Hematopoietic multipotent progenitor cell treated with erythropoietin and hydrocortisone succinate and interleukin-3 and kit ligand, for 17 days (in vitro differentiated cells): ENCODE data around the gene A1CF.
"Not testable (repeated sequence)": the region's sequence is repeated elsewhere in the genome, so short reads cannot be mapped to it uniquely, and the experiment has no call there.

Experiments
- DNase-seq: peaks from one replicate; pipeline ENCODE4 v3.0.0-alpha.2; 2015; ENCODE audit warnings: low spot score

The A1CF gene

GRCh38 chr10:50885097-50885859 lies at the start of gene A1CF:
Gene A1CF, minus strand, starts transcription at chr10:50885627. Its CDS starts 25,687 bp downstream, at chr10:50859940.
- no peak for DNase-seq

- DNase-seq = no peak
These were observed 46.6 kb upstream of the A1CF start for GRCh38 chr10:50931948-50932431.

- DNase-seq = no peak
These were observed 44.2 kb upstream of the A1CF start for GRCh38 chr10:50929670-50930069.

- no peak for DNase-seq
These were observed 42.7 kb upstream of the A1CF start for GRCh38 chr10:50928190-50928552.

GRCh38 chr10:50927522-50928189 lies 42.2 kb upstream of the A1CF start:
- no peak for DNase-seq

GRCh38 chr10:50923471-50923870 lies 38.0 kb upstream of the A1CF start:
- DNase-seq = not testable (repeated sequence)

DNA sequence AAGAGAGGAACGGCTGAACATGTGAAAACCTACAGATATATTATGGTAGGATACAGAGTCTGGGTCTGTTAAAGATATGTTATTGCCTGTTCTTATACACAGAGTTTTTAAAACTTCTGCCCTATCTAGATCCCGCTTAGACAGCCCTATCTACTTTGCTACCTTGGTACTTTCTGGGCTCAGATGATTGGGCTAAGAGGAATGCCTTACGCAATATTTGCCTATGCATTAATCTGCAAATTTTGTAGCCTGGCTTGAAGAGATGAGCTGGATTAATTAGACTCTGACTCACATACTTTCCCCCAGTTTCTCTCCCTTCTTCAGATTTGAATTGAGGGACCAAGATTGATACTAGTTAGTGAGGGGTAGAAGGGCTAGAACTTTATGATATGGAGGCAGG lies 33.6 kb upstream of the A1CF start:
- DNase-seq = no peak

- no peak for DNase-seq
These were observed 33.1 kb upstream of the A1CF start for GRCh38 chr10:50918529-50918928.

DNA sequence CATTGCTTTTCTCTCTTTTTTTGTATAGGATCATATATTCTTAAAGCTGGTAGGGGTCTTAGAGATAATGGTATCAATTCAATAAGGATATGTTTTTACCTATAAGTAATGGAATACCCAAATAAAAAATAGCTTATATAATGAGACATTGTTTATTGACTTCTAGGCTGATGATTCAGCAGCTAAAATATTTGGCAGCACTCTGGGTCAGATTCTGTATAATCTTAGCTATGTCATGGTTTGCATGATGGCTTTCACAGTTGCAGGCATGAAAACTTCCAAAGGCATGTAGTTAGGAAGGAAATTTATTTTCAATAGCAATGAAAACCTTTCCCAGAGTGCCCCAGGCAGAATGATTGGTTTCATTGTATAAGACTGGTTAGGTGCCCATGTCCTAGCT lies 32.1 kb upstream of the A1CF start:
- no peak for DNase-seq

- DNase-seq = no peak
These were observed 24.0 kb upstream of the A1CF start for GRCh38 chr10:50909334-50910014.

- DNase-seq = no peak
These were observed 22.9 kb upstream of the A1CF start for GRCh38 chr10:50908366-50908765.

DNA sequence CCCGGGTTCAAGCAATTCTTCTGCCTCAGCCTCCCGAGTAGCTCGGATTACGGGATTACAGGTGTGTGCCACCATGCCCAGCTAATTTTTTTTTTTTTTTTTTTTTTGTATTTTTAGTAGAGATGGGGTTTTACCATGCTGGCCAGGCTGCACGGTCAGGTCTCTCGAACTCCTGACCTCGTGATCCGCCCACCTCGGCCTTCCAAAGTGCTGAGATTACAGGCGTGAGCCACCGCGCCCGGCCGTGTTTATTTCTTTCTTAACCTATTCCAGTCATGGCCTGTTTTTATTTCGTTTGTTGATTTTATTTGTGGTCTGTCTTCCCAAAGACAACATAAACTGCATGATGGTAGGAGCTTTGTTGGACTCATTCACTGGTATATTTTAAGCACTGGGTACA lies 20.4 kb upstream of the A1CF start:
- not testable (repeated sequence) for DNase-seq

GRCh38 chr10:50896721-50897120 lies 11.3 kb upstream of the A1CF start:
- DNase-seq = no peak

- no peak for DNase-seq
These were observed 8.9 kb upstream of the A1CF start for GRCh38 chr10:50894312-50894711.

- DNase-seq = no peak
These were observed 7.0 kb upstream of the A1CF start for GRCh38 chr10:50892467-50892866.

GRCh38 chr10:50884302-50884701 lies 1.1 kb downstream of the A1CF start:
- no peak for DNase-seq

- DNase-seq = no peak
These were observed 1.8 kb downstream of the A1CF start for GRCh38 chr10:50883629-50884028.

DNA sequence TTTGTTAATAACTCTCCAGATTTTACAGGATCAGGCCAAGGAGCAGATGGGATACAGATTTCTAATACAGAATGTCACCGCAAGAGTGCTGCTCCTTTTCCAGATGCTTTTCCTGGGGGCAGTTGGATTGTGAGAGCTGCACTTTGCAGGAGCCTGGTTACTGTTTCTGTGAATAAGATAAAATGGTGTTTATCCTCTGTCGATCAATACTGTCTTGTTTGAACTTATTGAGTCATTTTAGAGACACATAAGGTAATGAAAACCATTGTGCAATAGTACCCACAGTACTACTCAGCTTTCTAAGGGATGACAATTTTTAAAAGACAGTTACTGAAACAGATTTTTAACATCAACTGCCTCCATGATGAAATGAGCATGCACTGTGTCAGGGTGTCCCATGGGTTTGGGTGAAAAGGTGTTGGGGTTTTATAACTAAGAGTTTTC lies 2.9 kb downstream of the A1CF start:
- DNase-seq = no peak

GRCh38 chr10:50881046-50881445 lies 4.4 kb downstream of the A1CF start:
- DNase-seq = not testable (repeated sequence)

GRCh38 chr10:50876429-50876828 lies 9.0 kb downstream of the A1CF start:
- no peak for DNase-seq

DNA sequence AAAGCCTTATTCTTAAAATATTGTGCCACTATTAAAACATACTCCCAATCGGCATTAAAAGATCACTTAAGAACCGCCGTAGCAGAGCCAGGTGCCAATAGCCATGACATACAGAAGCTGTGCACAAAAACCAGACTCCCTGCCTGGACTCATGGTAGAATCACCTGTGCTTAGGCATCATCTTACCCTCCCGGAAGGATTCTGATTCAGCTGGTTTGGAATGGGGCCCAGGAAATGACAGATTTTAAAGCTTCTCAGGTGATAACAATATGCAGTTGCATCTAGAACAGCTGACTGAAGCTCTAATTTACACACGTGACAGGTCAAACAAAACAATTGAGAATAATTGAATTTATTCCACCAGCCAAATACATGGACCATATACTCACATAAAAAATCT lies 10.7 kb downstream of the A1CF start:
- DNase-seq = no peak

DNA sequence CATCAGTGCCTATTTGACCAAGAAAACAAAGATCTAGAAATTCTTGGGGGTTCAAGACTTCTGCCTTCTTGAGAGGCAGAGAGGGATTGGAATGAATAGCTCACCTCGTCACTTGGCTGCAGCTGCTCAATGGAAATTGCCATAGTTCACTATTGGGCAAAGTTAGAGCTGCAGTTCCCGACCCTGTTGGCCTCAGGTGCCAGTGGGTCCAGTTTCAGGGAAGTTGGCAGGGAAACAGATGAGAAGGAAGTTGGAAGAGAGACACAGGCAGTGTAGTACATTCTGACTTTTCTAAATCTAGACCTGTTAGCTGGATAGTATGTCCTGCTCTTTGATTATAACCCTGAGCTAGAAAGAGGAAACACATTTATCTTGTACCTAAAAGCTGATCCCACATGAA lies 19.1 kb downstream of the A1CF start:
- DNase-seq = no peak

DNA sequence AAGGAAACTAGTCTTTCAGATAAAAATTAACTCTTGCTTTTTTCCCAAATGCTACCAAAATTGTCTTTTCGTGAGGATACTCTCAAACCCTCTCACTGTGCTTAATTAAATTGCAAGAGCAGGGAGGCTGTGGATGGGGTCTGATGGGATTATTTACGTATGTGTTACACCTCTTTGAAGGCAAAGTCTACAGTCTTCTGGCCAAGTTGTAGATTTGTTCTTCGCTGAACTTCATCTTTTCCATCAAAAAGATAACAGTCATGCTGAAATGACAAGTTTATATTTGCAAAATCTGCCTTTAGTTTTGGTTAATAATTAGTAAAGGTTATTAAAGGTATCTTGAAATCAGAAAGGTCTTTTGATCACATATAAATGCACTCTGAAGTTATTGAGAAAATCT lies 22.7 kb downstream of the A1CF start:
- DNase-seq = no peak
